ENCODE measurements around the gene MOCS1.

Gene MOCS1

DNA sequence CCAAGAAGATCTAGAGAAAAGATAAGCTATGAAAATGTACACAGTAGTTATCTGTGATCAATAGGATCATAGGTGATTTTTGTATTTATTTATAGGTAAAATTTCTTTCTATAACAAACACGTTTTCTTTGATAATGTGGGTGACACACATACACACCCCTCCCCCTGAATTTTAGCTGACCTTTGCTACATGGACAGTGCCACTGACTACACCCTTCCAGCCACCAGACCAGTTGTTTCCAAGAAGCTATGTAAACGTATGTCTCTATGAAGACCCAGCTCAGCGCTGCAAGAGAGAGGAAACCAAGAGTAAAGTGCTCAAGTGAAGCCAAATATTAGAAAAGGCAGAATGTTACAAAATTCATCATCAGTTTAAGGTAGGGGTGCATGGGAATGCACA lies 16.3 kb downstream of the MOCS1 start:
- Histone ChIP-seq H2BK12ac (ENCODE audit: low read length in 2 of 2) (no peak overlapping the region), H4K91ac (ENCODE audit: low read length) (no peak overlapping the region), H3K36me3 (ENCODE audit: control insufficient read depth in 1 of 2, insufficient read depth in 2 of 2, low read depth in 1 of 2, low read length in 2 of 2) (peaks cover 27 to 41% of the 10 kb centered on the region in 2 experiments), H3K27ac (ENCODE audit: low read length, poor library complexity, severe bottlenecking) (no peak overlapping the region), H3K4me1 (ENCODE audit: control insufficient read depth, insufficient read depth, low read depth, low read length) (peaks cover 3% of the 10 kb centered on the region), H3K14ac (ENCODE audit: low read length in 2 of 2) (no peak overlapping the region), H3K9ac (ENCODE audit: low read length) (no peak overlapping the region), H2AK5ac (ENCODE audit: low read length, severe bottlenecking) (no peak overlapping the region), H4K8ac (ENCODE audit: low read length) (no peak overlapping the region), H3K18ac (ENCODE audit: low read depth in 1 of 2, low read length in 2 of 2) (no peak overlapping the region), H2AFZ (ENCODE audit: low read depth, low read length) (no peak overlapping the region), H3K9me3 (ENCODE audit: control insufficient read depth, low read length) (no peaks in the 10 kb centered on the region), H2BK15ac (ENCODE audit: low read depth, poor library complexity, severe bottlenecking) (no peak overlapping the region), H2BK5ac (ENCODE audit: low read depth, low read length, poor library complexity, severe bottlenecking) (no peak overlapping the region), H3K4me2 (ENCODE audit: low read length, poor library complexity, severe bottlenecking) (no peak overlapping the region), H3K23ac (ENCODE audit: low read length in 2 of 2) (no peak overlapping the region), H2BK120ac (ENCODE audit: low read depth, low read length) (no peak overlapping the region), H3K79me1 (replicated peaks; ENCODE audit: low read length, poor library complexity, severe bottlenecking) (peaks cover 8% of the 10 kb centered on the region), H3K27me3 (ENCODE audit: control insufficient read depth in 1 of 2, insufficient read depth in 1 of 2, low read length in 2 of 2) (no peaks in the 10 kb centered on the region), H3K4ac (ENCODE audit: low read depth in 1 of 2, low read length in 2 of 2) (no peak overlapping the region), H3K4me3 (ENCODE audit: insufficient read depth in 1 of 2, low read depth in 1 of 2, low read length in 2 of 2) (no peak overlapping the region)
- no peak for DNase-seq
- WGBS: 92% methylated on average over 3 of the region's 3 CpGs

DNA sequence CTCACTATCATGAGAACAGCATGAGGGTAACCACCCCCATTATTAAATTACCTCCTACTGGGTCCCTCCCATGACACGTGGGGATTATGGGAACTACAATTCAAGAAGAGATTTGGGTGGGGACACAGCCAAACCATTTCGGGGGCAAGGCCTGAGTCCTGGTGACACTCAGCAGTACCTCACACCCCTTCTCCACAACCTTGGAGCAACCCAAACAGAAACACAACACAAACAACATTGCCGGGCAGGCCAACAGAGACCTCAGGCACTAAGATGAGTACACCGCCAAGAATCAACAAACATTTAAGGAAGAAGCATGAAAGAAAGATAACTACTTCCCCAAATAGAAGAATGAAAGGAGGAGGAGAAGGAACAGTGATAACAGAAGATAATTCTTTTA lies 16.9 kb downstream of the MOCS1 start:
- peaks cover 27 to 46% of the 10 kb centered on the region in 2 experiments for H3K36me3 ChIP-seq (ENCODE audit: control insufficient read depth in 1 of 2, insufficient read depth in 2 of 2, low read depth in 1 of 2, low read length in 2 of 2)
- H3K4ac ChIP-seq (ENCODE audit: low read depth in 1 of 2, low read length in 2 of 2): no peak overlapping the region
- peaks cover 3% of the 10 kb centered on the region for H3K4me1 ChIP-seq (ENCODE audit: control insufficient read depth, insufficient read depth, low read depth, low read length)
- H2AK5ac ChIP-seq (ENCODE audit: low read length, severe bottlenecking): no peak overlapping the region
- no peak overlapping the region for H2BK15ac ChIP-seq (ENCODE audit: low read depth, poor library complexity, severe bottlenecking)
- no peak overlapping the region for H2AFZ ChIP-seq (ENCODE audit: low read depth, low read length)
- no peak overlapping the region for H3K9ac ChIP-seq (ENCODE audit: low read length)
- no peak overlapping the region for H4K8ac ChIP-seq (ENCODE audit: low read length)
- no peak overlapping the region for H2BK5ac ChIP-seq (ENCODE audit: low read depth, low read length, poor library complexity, severe bottlenecking)
- 93% methylated on average over 3 of the region's 4 CpGs for WGBS
- H3K4me3 ChIP-seq (ENCODE audit: insufficient read depth in 1 of 2, low read depth in 1 of 2, low read length in 2 of 2): no peak overlapping the region
- H3K23ac ChIP-seq (ENCODE audit: low read length in 2 of 2): no peak overlapping the region
- no peak overlapping the region for H2BK12ac ChIP-seq (ENCODE audit: low read length in 2 of 2)
- H2BK120ac ChIP-seq (ENCODE audit: low read depth, low read length): no peak overlapping the region
- H3K27me3 ChIP-seq (ENCODE audit: control insufficient read depth in 1 of 2, insufficient read depth in 1 of 2, low read length in 2 of 2): no peaks in the 10 kb centered on the region
- no peaks in the 10 kb centered on the region for H3K9me3 ChIP-seq (ENCODE audit: control insufficient read depth, low read length)
- H3K14ac ChIP-seq (ENCODE audit: low read length in 2 of 2): no peak overlapping the region
- DNase-seq: no peak
- no peak overlapping the region for H3K4me2 ChIP-seq (ENCODE audit: low read length, poor library complexity, severe bottlenecking)
- H3K18ac ChIP-seq (ENCODE audit: low read depth in 1 of 2, low read length in 2 of 2): no peak overlapping the region
- H3K79me1 ChIP-seq (replicated peaks; ENCODE audit: low read length, poor library complexity, severe bottlenecking): peaks cover 5% of the 10 kb centered on the region
- H3K27ac ChIP-seq (ENCODE audit: low read length, poor library complexity, severe bottlenecking): no peak overlapping the region
- H4K91ac ChIP-seq (ENCODE audit: low read length): no peak overlapping the region

DNA sequence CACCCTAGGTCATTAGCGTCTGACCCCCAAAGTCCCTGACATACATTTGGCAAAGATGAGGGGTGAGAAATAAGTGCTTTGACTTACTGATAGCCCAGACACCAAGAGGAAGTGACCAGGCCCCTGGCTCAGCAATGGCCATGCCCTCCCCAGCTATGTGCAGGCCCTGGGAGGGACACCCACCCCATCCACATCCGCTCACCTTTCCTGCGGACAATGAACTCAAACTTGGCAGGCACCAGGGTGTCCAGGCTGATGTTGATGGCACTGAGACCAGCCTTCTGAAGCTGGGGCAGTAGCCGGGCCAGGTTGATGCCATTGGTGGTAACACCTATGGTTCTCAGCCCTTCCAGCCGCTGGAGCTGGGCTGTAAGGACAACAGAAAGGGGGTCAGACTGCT lies 18.4 kb downstream of the MOCS1 start:
- 94% methylated on average over 5 of the region's 5 CpGs for WGBS
- no peak overlapping the region for H3K14ac ChIP-seq (ENCODE audit: low read length in 2 of 2)
- DNase-seq: no peak
- H3K36me3 ChIP-seq (ENCODE audit: control insufficient read depth in 1 of 2, insufficient read depth in 2 of 2, low read depth in 1 of 2, low read length in 2 of 2): peaks cover 37 to 44% of the 10 kb centered on the region in 2 experiments
- peaks cover 5% of the 10 kb centered on the region for H3K79me1 ChIP-seq (replicated peaks; ENCODE audit: low read length, poor library complexity, severe bottlenecking)
- H2BK5ac ChIP-seq (ENCODE audit: low read depth, low read length, poor library complexity, severe bottlenecking): no peak overlapping the region
- H2BK120ac ChIP-seq (ENCODE audit: low read depth, low read length): no peak overlapping the region
- no peak overlapping the region for H3K4me3 ChIP-seq (ENCODE audit: insufficient read depth in 1 of 2, low read depth in 1 of 2, low read length in 2 of 2)
- H3K4ac ChIP-seq (ENCODE audit: low read depth in 1 of 2, low read length in 2 of 2): no peak overlapping the region
- H3K9me3 ChIP-seq (ENCODE audit: control insufficient read depth, low read length): no peaks in the 10 kb centered on the region
- H4K8ac ChIP-seq (ENCODE audit: low read length): no peak overlapping the region
- H2BK12ac ChIP-seq (ENCODE audit: low read length in 2 of 2): no peak overlapping the region
- peaks cover 3% of the 10 kb centered on the region for H3K4me1 ChIP-seq (ENCODE audit: control insufficient read depth, insufficient read depth, low read depth, low read length)
- H4K91ac ChIP-seq (ENCODE audit: low read length): no peak overlapping the region
- no peak overlapping the region for H2AFZ ChIP-seq (ENCODE audit: low read depth, low read length)
- no peak overlapping the region for H2BK15ac ChIP-seq (ENCODE audit: low read depth, poor library complexity, severe bottlenecking)
- no peak overlapping the region for H3K4me2 ChIP-seq (ENCODE audit: low read length, poor library complexity, severe bottlenecking)
- no peak overlapping the region for H3K9ac ChIP-seq (ENCODE audit: low read length)
- H3K27ac ChIP-seq (ENCODE audit: low read length, poor library complexity, severe bottlenecking): no peak overlapping the region
- H3K18ac ChIP-seq (ENCODE audit: low read depth in 1 of 2, low read length in 2 of 2): no peak overlapping the region
- H3K23ac ChIP-seq (ENCODE audit: low read length in 2 of 2): no peak overlapping the region
- H2AK5ac ChIP-seq (ENCODE audit: low read length, severe bottlenecking): no peak overlapping the region
- H3K27me3 ChIP-seq (ENCODE audit: control insufficient read depth in 1 of 2, insufficient read depth in 1 of 2, low read length in 2 of 2): no peaks in the 10 kb centered on the region

DNA sequence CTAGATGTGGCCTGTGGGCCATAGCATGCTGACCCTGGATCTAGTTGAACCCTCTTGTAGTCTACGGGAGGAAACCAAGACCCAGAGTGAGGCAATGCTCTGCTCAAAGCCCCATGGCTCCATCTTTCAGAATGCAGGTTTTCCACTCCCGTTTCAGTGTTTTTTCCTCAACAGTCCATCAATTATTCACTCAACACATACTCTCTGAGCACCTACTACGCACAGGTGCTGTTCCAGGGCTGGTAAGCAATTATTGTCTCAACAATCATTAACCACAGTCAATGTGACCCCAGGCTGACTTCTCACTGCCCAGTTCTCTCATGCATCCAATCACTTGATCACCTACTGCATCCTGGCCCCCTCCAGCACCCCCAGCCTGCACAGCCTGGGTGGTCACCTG lies 20.0 kb downstream of the MOCS1 start:
- H3K4me2 ChIP-seq (ENCODE audit: low read length, poor library complexity, severe bottlenecking): no peak overlapping the region
- no peak overlapping the region for H3K18ac ChIP-seq (ENCODE audit: low read depth in 1 of 2, low read length in 2 of 2)
- no peak overlapping the region for H2BK120ac ChIP-seq (ENCODE audit: low read depth, low read length)
- H3K14ac ChIP-seq (ENCODE audit: low read length in 2 of 2): no peak overlapping the region
- H3K27me3 ChIP-seq (ENCODE audit: control insufficient read depth in 1 of 2, insufficient read depth in 1 of 2, low read length in 2 of 2): no peaks in the 10 kb centered on the region
- no peaks in the 10 kb centered on the region for H3K9me3 ChIP-seq (ENCODE audit: control insufficient read depth, low read length)
- H4K8ac ChIP-seq (ENCODE audit: low read length): no peak overlapping the region
- H3K4ac ChIP-seq (ENCODE audit: low read depth in 1 of 2, low read length in 2 of 2): no peak overlapping the region
- 97% methylated on average over 3 of the region's 3 CpGs for WGBS
- no peak overlapping the region for H4K91ac ChIP-seq (ENCODE audit: low read length)
- no peak overlapping the region for H3K23ac ChIP-seq (ENCODE audit: low read length in 2 of 2)
- no peak overlapping the region for H2AK5ac ChIP-seq (ENCODE audit: low read length, severe bottlenecking)
- no peak overlapping the region for H3K9ac ChIP-seq (ENCODE audit: low read length)
- H2BK15ac ChIP-seq (ENCODE audit: low read depth, poor library complexity, severe bottlenecking): no peak overlapping the region
- H3K27ac ChIP-seq (ENCODE audit: low read length, poor library complexity, severe bottlenecking): no peak overlapping the region
- no peak overlapping the region for H2BK5ac ChIP-seq (ENCODE audit: low read depth, low read length, poor library complexity, severe bottlenecking)
- DNase-seq: no peak
- no peak overlapping the region for H2BK12ac ChIP-seq (ENCODE audit: low read length in 2 of 2)
- H3K36me3 ChIP-seq (ENCODE audit: control insufficient read depth in 1 of 2, insufficient read depth in 2 of 2, low read depth in 1 of 2, low read length in 2 of 2): peaks cover 44 to 47% of the 10 kb centered on the region in 2 experiments
- H2AFZ ChIP-seq (ENCODE audit: low read depth, low read length): no peak overlapping the region
- H3K4me3 ChIP-seq (ENCODE audit: insufficient read depth in 1 of 2, low read depth in 1 of 2, low read length in 2 of 2): no peak overlapping the region
- H3K79me1 ChIP-seq (replicated peaks; ENCODE audit: low read length, poor library complexity, severe bottlenecking): peaks cover 5% of the 10 kb centered on the region
- H3K4me1 ChIP-seq (ENCODE audit: control insufficient read depth, insufficient read depth, low read depth, low read length): peaks cover 2% of the 10 kb centered on the region
